ENCODE measurements around the gene TBC1D23. TPM values are rescaled to one million over a fixed set of nuclear protein-coding genes. Genes with fewer than 3 reads are reported as not detected.

The TBC1D23 gene
- total RNA-seq: 10 to 100 TPM; 35.6 to 58.2 TPM

DNA sequence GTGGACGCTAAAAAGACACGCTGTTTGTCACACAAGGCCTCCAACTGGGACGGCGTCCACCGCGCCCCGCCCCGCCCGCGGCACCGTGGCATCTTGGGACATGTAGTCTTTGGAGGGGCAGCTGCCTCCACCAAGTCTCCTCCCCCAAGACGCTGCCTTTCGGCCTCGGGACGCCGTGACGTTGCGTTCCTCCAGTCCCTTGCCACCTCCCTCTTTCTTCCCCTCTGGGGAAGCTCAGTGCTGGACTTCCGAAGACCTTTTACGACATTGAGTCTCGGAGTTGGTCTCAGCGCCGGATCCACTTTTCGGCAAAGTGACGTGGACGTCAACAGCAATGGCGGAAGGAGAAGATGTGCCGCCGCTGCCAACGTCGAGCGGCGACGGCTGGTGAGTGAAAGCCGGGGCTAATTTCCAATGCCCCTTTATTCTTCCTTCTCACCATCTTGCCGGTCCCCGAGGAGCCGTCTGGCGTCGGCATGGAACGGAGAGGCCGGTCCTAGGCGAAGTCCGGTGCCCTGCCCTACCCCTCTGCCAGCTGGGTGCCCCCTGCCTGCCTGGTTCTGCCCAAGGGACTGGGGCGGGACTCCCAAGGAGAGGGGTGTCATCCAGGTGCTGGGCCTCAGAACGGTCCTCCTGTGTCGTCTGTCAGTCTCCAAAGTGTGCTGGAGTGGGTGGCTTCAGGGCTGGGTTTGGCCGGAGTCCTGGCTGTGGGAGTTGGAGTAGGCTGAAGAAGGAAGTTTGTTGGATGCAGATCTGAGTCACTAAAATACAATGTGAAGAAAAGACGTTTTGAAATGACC lies at the start of gene TBC1D23:
Gene TBC1D23 (plus strand): TSS at position 308 of the 800 bp plus-strand sequence. CDS start 27 bp downstream, at position 335.
- Histone ChIP-seq H3K4me1 (peaks cover 15% of the 10 kb centered on the region), H3K36me3 (no peaks in the 10 kb centered on the region), H3K27me3 (no peaks in the 10 kb centered on the region), H3K9me3 (no peaks in the 10 kb centered on the region), H3K9ac (ENCODE audit: low read depth in 2 of 2, low read length in 2 of 2) (peak within 1 kb of the TSS; percentile 78 to 98), H3K4me3 (peak within 1 kb of the TSS; percentile 97), H3K27ac (peak within 1 kb of the TSS; percentile 97)
- no peak for TF ChIP-seq CTCF (IDR thresholded peaks at IDR 0.05)
- intact Hi-C loops (cut with DNase I): no loop called here
- peak; percentile 98 for DNase-seq

GRCh38 chr3:100213891-100214573 lies 46.8 kb upstream of the TBC1D23 start:
- Histone ChIP-seq H3K27ac (no peak overlapping the region), H3K36me3 (no peaks in the 10 kb centered on the region), H3K9ac (ENCODE audit: low read depth in 2 of 2, low read length in 2 of 2) (no peak overlapping the region), H3K9me3 (no peaks in the 10 kb centered on the region), H3K4me1 (no peaks in the 10 kb centered on the region), H3K27me3 (no peaks in the 10 kb centered on the region), H3K4me3 (no peak overlapping the region)
- DNase-seq: no peak
- no peak for TF ChIP-seq CTCF (IDR thresholded peaks at IDR 0.05)
- intact Hi-C loops (cut with DNase I): no loop called here

- Histone ChIP-seq H3K27me3 (no peaks in the 10 kb centered on the region), H3K4me1 (no peaks in the 10 kb centered on the region), H3K9ac (ENCODE audit: low read depth in 2 of 2, low read length in 2 of 2) (no peak overlapping the region), H3K27ac (no peak overlapping the region), H3K9me3 (no peaks in the 10 kb centered on the region), H3K4me3 (no peak overlapping the region), H3K36me3 (no peaks in the 10 kb centered on the region)
- no peak for DNase-seq
- TF ChIP-seq CTCF (IDR thresholded peaks at IDR 0.05): no peak
- intact Hi-C loops (cut with DNase I): no loop called here
Measured at GRCh38 chr3:100214574-100214964, 46.2 kb upstream of the TBC1D23 start.

DNA sequence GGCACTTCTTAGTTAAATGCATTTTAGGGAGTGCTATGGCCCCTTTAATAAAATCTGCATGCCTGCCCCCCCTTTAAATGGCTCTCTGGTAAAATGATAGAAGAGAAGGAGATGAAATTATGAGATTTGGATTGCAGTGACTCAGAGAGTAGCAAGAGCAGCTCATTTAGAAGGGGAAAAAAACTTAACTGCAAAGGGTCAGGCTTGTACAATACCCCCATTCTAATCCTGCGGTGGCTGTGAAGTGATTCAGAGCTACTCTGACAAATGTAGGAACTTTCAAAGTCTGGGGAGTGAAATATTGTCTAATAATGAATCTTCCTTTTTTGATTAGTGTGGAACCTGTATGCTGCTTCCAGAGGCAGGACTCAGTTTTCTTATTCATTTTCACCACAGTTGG lies 44.1 kb upstream of the TBC1D23 start:
- intact Hi-C loops (cut with DNase I): no loop called here
- TF ChIP-seq CTCF (IDR thresholded peaks at IDR 0.05): no peak
- no peak overlapping the region for H3K27ac ChIP-seq

GRCh38 chr3:100221159-100221558 lies 39.6 kb upstream of the TBC1D23 start:
- no peak for DNase-seq
- H3K9me3 ChIP-seq: no peaks in the 10 kb centered on the region
- H3K36me3 ChIP-seq: no peaks in the 10 kb centered on the region
- no peak overlapping the region for H3K9ac ChIP-seq (ENCODE audit: low read depth in 2 of 2, low read length in 2 of 2)
- no peak overlapping the region for H3K27ac ChIP-seq
- intact Hi-C loops (cut with DNase I): no loop called here
- no peak overlapping the region for H3K4me3 ChIP-seq
- no peaks in the 10 kb centered on the region for H3K27me3 ChIP-seq
- H3K4me1 ChIP-seq: no peaks in the 10 kb centered on the region
- TF ChIP-seq CTCF (IDR thresholded peaks at IDR 0.05): no peak

More for the DNA sequence above, 44.1 kb upstream of the TBC1D23 start:
- Histone ChIP-seq H3K9ac (ENCODE audit: low read depth in 2 of 2, low read length in 2 of 2) (no peak overlapping the region), H3K27me3 (no peaks in the 10 kb centered on the region), H3K36me3 (no peaks in the 10 kb centered on the region), H3K4me1 (no peaks in the 10 kb centered on the region), H3K9me3 (no peaks in the 10 kb centered on the region), H3K4me3 (no peak overlapping the region)
- DNase-seq: no peak
